GM21515 (cell line): Measurements from ENCODE around the gene MEF2B.

Experiments used
- ATAC-seq: cut with Tn5 transposase; IDR thresholded peaks from one replicate; pipeline ENCODE4 v1.9.1; 2021; ENCODE audit not compliant: unreplicated experiment

MEF2B gene

GRCh38 chr19:19170053-19170872, at the start of gene MEF2B:
Gene MEF2B (minus strand): TSS chr19:19170263. CDS start chr19:19150735, 19,528 bp downstream.
- ATAC-seq = peak; percentile 76

- ATAC-seq = no peak
Observed at GRCh38 chr19:19218911-19219310, 48.8 kb upstream of the MEF2B start.

GRCh38 chr19:19217099-19217498, 47.0 kb upstream of the MEF2B start:
- ATAC-seq = no peak

- ATAC-seq = no peak
Observed at GRCh38 chr19:19215792-19216191, 45.7 kb upstream of the MEF2B start.

GRCh38 chr19:19214892-19215291, 44.8 kb upstream of the MEF2B start:
- ATAC-seq = no peak

- ATAC-seq = no peak
Observed at GRCh38 chr19:19214159-19214490, 44.1 kb upstream of the MEF2B start.

GRCh38 chr19:19213426-19214158, 43.5 kb upstream of the MEF2B start:
- ATAC-seq = no peak

- ATAC-seq = no peak
Observed at GRCh38 chr19:19212916-19213315, 42.9 kb upstream of the MEF2B start.

- no peak for ATAC-seq
Observed at GRCh38 chr19:19211499-19212420, 41.7 kb upstream of the MEF2B start, which contains the start of gene NCAN. Gene NCAN (plus strand): TSS chr19:19211958. CDS start chr19:19216954, 4,996 bp downstream.

GRCh38 chr19:19209372-19209771, 39.3 kb upstream of the MEF2B start:
- no peak for ATAC-seq

- no peak for ATAC-seq
Observed at GRCh38 chr19:19207637-19208572, 37.8 kb upstream of the MEF2B start.

- ATAC-seq = no peak
Observed at GRCh38 chr19:19206938-19207337, 36.9 kb upstream of the MEF2B start.

- ATAC-seq = no peak
Observed at GRCh38 chr19:19205416-19206410, 35.6 kb upstream of the MEF2B start.

GRCh38 chr19:19204181-19204580, 34.1 kb upstream of the MEF2B start:
- ATAC-seq = no peak

- ATAC-seq = no peak
Observed at GRCh38 chr19:19203012-19203856, 33.2 kb upstream of the MEF2B start, which contains the start of gene NR2C2AP. Gene NR2C2AP (minus strand): TSS chr19:19203414. CDS start chr19:19203060, 354 bp downstream.

GRCh38 chr19:19202707-19203011, 32.6 kb upstream of the MEF2B start:
- no peak for ATAC-seq

GRCh38 chr19:19201697-19202630, 31.9 kb upstream of the MEF2B start:
- no peak for ATAC-seq
